ENCODE measurements around the gene CARS2. TPM values are rescaled to one million over a fixed set of nuclear protein-coding genes. Genes with fewer than 3 reads are reported as not detected.

CARS2 gene
- total RNA-seq, 1 experiment from 2014 or later = 41.9 TPM

DNA sequence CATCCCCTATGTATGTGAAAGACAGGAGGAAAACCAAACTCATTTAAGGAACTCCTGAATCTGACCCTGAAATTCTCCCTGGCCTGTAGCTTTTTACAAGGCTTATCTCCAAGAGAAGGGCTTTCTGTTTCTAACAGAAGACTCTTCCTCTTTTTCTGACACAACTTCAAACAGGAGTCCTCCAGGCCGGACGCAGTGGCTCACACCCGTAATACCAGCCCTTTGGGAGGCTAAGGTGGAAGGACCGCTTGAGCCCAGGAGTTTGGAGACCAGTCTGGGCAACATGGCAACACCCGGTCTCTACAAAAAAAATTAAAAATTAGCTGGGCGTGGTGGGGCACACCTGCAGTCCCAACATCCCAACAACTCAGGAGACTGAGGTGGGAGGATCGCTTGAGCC, 41.9 kb downstream of the CARS2 start:
- no peak overlapping the region for H3K4me2 ChIP-seq (ENCODE audit: insufficient read depth, insufficient read length, low read length)
- H3K4me1 ChIP-seq (ENCODE audit: insufficient read depth, low read length) = no peaks in the 10 kb centered on the region
- no peak overlapping the region for H4K5ac ChIP-seq (ENCODE audit: insufficient read length, low read depth, low read length)
- TF ChIP-seq, protein P1, sequence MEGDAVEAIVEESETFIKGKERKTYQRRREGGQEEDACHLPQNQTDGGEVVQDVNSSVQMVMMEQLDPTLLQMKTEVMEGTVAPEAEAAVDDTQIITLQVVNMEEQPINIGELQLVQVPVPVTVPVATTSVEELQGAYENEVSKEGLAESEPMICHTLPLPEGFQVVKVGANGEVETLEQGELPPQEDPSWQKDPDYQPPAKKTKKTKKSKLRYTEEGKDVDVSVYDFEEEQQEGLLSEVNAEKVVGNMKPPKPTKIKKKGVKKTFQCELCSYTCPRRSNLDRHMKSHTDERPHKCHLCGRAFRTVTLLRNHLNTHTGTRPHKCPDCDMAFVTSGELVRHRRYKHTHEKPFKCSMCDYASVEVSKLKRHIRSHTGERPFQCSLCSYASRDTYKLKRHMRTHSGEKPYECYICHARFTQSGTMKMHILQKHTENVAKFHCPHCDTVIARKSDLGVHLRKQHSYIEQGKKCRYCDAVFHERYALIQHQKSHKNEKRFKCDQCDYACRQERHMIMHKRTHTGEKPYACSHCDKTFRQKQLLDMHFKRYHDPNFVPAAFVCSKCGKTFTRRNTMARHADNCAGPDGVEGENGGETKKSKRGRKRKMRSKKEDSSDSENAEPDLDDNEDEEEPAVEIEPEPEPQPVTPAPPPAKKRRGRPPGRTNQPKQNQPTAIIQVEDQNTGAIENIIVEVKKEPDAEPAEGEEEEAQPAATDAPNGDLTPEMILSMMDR (conservative IDR thresholded peaks at IDR 0.05) = no peak
- no peak for DNase-seq
- no peak overlapping the region for H2BK12ac ChIP-seq (ENCODE audit: insufficient read length, low read depth, low read length)
- H3K4ac ChIP-seq (ENCODE audit: low read depth, low read length) = no peak overlapping the region
- no peak overlapping the region for H3K18ac ChIP-seq (ENCODE audit: insufficient read length, low read depth, low read length)
- no peak overlapping the region for H3K27ac Mint-ChIP-seq
- peaks cover 10% of the 10 kb centered on the region for H3K9me3 ChIP-seq (ENCODE audit: control insufficient read depth, low read depth, low read length)
- H2BK5ac ChIP-seq (ENCODE audit: insufficient read length, low read length) = no peak overlapping the region
- H3K4me3 Mint-ChIP-seq = no peak overlapping the region
- H2BK120ac ChIP-seq (ENCODE audit: low read depth, low read length, poor library complexity, severe bottlenecking) = no peak overlapping the region
- no peak overlapping the region for H3K14ac ChIP-seq (ENCODE audit: insufficient read depth, low read length)
- H3T11ph ChIP-seq (ENCODE audit: low read length) = no peak overlapping the region
- no peaks in the 10 kb centered on the region for H3K79me2 ChIP-seq (ENCODE audit: insufficient read depth, low read length)
- WGBS (ENCODE audit: extremely low coverage, insufficient read length, low lambda C conversion rate) = no CpG with 5 or more reads among the region's 7 CpGs
- no peaks in the 10 kb centered on the region for H3K23me2 ChIP-seq (ENCODE audit: insufficient read length, low read depth, low read length, poor library complexity, severe bottlenecking)
- no peak overlapping the region for H2BK20ac ChIP-seq (ENCODE audit: low read depth, low read length, poor library complexity, severe bottlenecking)
- H2AK5ac ChIP-seq (ENCODE audit: insufficient read length, low read length) = no peak overlapping the region
- H3K4me1 Mint-ChIP-seq = peaks cover 3% of the 10 kb centered on the region in 2 experiments; a peak in 2 of 4 replicates
- H4K8ac ChIP-seq (replicated peaks; ENCODE audit: insufficient read length, low read depth, low read length) = no peak overlapping the region
- H2BK15ac ChIP-seq (ENCODE audit: low read depth, low read length) = no peak overlapping the region
- H3K27me3 ChIP-seq (ENCODE audit: insufficient read depth, low read length) = no peaks in the 10 kb centered on the region
- no peak overlapping the region for H4K91ac ChIP-seq (ENCODE audit: insufficient read length, low read depth, low read length)
- H3K79me1 ChIP-seq (ENCODE audit: insufficient read depth, low read depth, low read length, poor library complexity, severe bottlenecking) = no peaks in the 10 kb centered on the region
- H3K56ac ChIP-seq (ENCODE audit: insufficient read length, low read depth, low read length) = no peak overlapping the region
- no peaks in the 10 kb centered on the region for H3K27me3 Mint-ChIP-seq (ENCODE audit: low read depth)
- peaks cover 32 to 33% of the 10 kb centered on the region in 2 experiments for H3K9me3 Mint-ChIP-seq
- H3K23ac ChIP-seq (ENCODE audit: insufficient read length, low read depth, low read length) = no peak overlapping the region
- no peak overlapping the region for H2AFZ ChIP-seq (ENCODE audit: low read length)
- H4K20me1 ChIP-seq (ENCODE audit: control insufficient read depth, insufficient read depth, insufficient read length) = no peaks in the 10 kb centered on the region
- no peak overlapping the region for H3K9ac ChIP-seq (ENCODE audit: extremely low read depth, insufficient read length, low read length)
- peaks cover 71 to 91% (median 88%) of the 10 kb centered on the region in 3 experiments for H3K36me3 Mint-ChIP-seq (ENCODE audit: insufficient read depth in 1 of 3, low read depth in 3 of 3)
- H3K27ac ChIP-seq (ENCODE audit: insufficient read length, low read depth, low read length) = no peak overlapping the region
